WERI-Rb-1 (cell line): Measurements from ENCODE around the gene RPTOR.

Experiments used
- DNase-seq: peaks from one replicate; pipeline ENCODE4 v3.0.0-alpha.2; 2020
- H3K27ac ChIP-seq: fragments of 250-450 bp; sonication (Bioruptor Pico); 2 replicates; pipeline ENCODE4 v1.5.1; 2020; ENCODE audit warnings: mild to moderate bottlenecking, moderate library complexity
- H3K27me3 ChIP-seq: fragments of 250-450 bp; sonication (Bioruptor Pico); 2 replicates; pipeline ENCODE4 v1.5.1; 2021; ENCODE audit warnings: mild to moderate bottlenecking, low read depth, moderate library complexity; ENCODE audit not compliant: insufficient read depth, severe bottlenecking
- H3K36me3 ChIP-seq: fragments of 250-450 bp; sonication (Bioruptor Pico); 2 replicates; pipeline ENCODE4 v1.5.1; 2020; ENCODE audit warnings: mild to moderate bottlenecking, moderate library complexity
- H3K4me3 ChIP-seq: 2 replicates; pipeline ENCODE4 v1.5.1; 2011; ENCODE audit warnings: low read depth, mild to moderate bottlenecking, control low read depth, low read length
- H3K9me3 ChIP-seq: fragments of 250-450 bp; sonication (Bioruptor Pico); 2 replicates; pipeline ENCODE4 v1.5.1; 2021; ENCODE audit warnings: mild to moderate bottlenecking, moderate library complexity; ENCODE audit not compliant: severe bottlenecking
- CTCF ChIP-seq: IDR thresholded peaks from 2 replicates; pipeline ENCODE4 v1.5.1; 2011; ENCODE audit warnings: low read depth, mild to moderate bottlenecking, control low read depth, inconsistent platforms, low read length

The RPTOR gene

DNA sequence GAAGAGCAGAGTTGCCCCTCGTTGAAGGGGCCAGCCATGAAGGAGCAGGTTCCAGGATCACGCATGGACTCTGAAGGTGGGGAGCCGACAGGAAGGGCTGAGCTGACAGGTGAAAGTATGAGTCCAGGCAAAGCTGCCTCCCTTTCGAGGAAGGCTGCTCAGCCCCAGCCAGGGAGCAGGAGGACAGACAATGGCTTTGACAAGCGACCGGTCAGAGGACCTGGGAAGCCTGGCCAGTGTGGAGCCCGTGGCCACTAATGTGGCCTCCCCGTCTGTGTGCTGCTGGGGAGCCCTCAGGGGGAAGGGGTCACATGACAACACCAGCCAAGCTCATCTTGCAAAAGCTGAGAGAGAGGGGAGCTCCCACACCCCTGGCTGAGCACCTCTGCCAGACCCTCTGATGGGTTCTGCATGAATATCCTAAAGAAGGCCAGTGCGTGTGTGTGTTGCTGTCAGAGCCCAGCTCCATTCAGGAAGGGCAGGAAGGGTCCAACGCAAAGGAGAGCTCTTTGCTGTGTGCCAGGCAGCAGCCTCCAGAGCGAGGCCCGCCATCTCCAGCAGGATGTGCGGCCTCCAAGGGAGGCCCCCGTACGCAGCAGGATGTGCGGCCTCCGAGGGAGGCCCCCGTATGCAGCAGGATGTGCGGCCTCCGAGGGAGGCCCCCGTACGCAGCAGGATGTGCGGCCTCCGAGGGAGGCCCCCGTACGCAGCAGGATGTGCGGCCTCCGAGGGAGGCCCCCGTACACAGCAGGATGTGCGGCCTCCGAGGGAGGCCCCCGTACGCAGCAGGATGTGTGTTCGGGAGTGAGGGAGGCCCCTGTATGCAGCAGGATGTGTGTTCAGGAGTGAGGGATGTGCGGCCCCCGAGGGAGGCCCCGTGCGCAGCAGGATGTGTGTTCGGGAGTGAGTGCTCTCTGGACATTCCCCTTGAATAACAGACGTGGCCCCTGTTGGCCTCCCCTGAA, 344.9 kb downstream of the RPTOR start:
- no peaks in the 10 kb centered on the region for H3K9me3 ChIP-seq
- TF ChIP-seq CTCF = no peak
- DNase-seq = no peak
- H3K27me3 ChIP-seq = no peaks in the 10 kb centered on the region
- no peak overlapping the region for H3K4me3 ChIP-seq
- H3K36me3 ChIP-seq = peaks cover 80% of the 10 kb centered on the region
- H3K27ac ChIP-seq = no peak overlapping the region

DNA sequence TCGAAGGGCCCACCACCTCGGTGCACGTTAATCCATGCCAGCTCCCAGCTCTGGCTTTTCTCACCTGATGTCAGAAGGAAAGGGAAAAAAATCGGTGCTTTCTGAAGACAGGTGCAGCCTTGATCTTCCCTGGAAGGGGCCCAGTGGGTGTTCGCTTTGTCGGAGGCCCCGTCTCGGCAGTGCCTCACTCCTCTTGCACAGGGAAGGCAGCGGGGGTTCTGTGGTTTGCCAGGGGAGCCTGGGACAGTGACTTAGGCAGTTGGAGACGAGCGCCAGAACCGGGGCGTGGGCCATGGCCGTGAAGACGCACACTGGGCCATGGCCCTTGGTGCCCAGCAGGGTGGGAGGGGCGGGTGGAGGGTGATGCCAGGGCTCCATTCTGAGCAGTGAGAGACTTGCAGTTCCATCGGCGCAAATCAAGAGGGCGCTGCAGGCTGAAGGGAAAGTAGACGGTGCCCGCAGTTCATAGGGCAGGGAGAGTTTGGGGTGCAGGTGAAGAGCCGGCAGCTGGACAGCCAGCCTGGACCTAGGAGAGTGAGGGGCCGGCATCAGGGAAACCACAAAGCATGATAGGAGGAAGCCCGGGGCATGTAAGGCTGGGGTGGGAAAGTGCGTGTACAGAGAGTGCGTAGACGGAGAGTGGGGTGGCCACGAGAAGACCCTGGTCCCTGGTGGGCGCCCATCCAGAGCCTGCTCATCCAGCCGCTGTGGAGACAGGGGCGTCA, 345.7 kb downstream of the RPTOR start:
- Histone ChIP-seq H3K9me3 (no peaks in the 10 kb centered on the region), H3K36me3 (peaks cover 78% of the 10 kb centered on the region), H3K27ac (no peak overlapping the region), H3K27me3 (no peaks in the 10 kb centered on the region), H3K4me3 (no peak overlapping the region)
- no peak for TF ChIP-seq CTCF
- DNase-seq = no peak

GRCh38 chr17:80890921-80891396, 346.3 kb downstream of the RPTOR start:
- DNase-seq = no peak
- H3K9me3 ChIP-seq = no peaks in the 10 kb centered on the region
- no peak overlapping the region for H3K27ac ChIP-seq
- no peak for TF ChIP-seq CTCF
- H3K36me3 ChIP-seq = peaks cover 78% of the 10 kb centered on the region
- no peaks in the 10 kb centered on the region for H3K27me3 ChIP-seq
- H3K4me3 ChIP-seq = no peak overlapping the region

GRCh38 chr17:80891397-80892018, 346.9 kb downstream of the RPTOR start:
- H3K36me3 ChIP-seq = peaks cover 74% of the 10 kb centered on the region
- no peak for TF ChIP-seq CTCF

DNA sequence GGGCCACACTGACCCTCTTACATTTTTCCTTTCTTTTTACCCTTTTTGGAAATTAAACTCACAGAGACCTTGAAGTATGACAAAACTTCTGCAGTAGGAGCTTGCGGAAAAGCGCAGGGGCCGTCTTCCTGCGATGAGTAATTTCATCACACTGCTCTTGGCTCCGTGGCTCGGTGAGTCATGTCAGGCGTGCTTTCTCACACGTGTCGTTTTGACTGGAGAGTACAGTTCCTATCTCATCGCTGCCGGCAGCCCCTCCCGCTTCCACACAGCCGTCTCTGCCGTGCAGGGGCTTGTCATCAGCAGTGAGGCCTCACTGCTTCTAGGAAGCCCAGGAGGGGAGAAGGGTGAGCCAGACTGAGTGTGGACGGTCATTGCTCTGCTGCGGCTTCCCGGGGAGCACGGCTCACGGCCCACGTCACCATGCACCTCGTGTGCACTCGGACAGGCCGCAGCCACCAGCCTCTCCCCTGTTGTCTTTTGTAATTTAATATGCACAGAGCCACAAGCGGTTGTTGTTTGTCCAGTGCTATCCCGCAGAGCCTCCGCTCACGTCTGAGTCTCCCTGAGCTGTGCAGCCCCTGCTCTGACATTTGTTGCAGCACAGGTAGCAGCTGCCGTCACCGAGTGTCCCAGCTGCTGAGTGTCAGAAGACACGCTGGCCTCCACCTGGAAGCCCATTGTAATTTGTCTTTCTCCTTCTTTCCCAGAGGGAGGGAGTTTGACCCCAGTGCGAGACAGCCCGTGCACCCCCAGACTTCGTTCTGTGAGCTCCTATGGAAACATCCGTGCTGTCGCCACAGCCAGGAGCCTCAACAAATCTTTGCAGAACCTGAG, 347.6 kb downstream of the RPTOR start:
- Histone ChIP-seq H3K4me3 (no peak overlapping the region), H3K27ac (no peak overlapping the region)

More at GRCh38 chr17:80891397-80892018, 346.9 kb downstream of the RPTOR start:
- no peak for DNase-seq
- H3K9me3 ChIP-seq = no peaks in the 10 kb centered on the region
- no peak overlapping the region for H3K27ac ChIP-seq
- no peaks in the 10 kb centered on the region for H3K27me3 ChIP-seq
- no peak overlapping the region for H3K4me3 ChIP-seq

More for the DNA sequence above, 347.6 kb downstream of the RPTOR start:
- Histone ChIP-seq H3K9me3 (no peaks in the 10 kb centered on the region), H3K36me3 (peaks cover 69% of the 10 kb centered on the region), H3K27me3 (no peaks in the 10 kb centered on the region)
- DNase-seq = no peak
- TF ChIP-seq CTCF = no peak
